HEK293 (cell line): ENCODE results near the gene TEKTIP1.
"Not testable (repeated sequence)": the region's sequence is repeated elsewhere in the genome, so short reads cannot be mapped to it uniquely, and the experiment has no call there.

ENCODE experiments used
- CTCF ChIP-seq: fragments of 450-650 bp; formaldehyde crosslinking; IDR thresholded peaks from 2 replicates; pipeline ENCODE4 v1.5.1; 2016; ENCODE audit warnings: missing biosample characterization, missing genetic modification characterization
- EGR2 ChIP-seq: fragments of 450-650 bp; formaldehyde crosslinking; IDR thresholded peaks from 2 replicates; pipeline ENCODE4 v1.5.1; 2016; ENCODE audit warnings: low read depth, missing biosample characterization, missing genetic modification characterization
- KLF9 ChIP-seq: fragments of 450-650 bp; formaldehyde crosslinking; IDR thresholded peaks from 2 replicates; pipeline ENCODE4 v1.5.1; 2016; ENCODE audit warnings: missing biosample characterization, missing genetic modification characterization, low read depth
- PRDM6 ChIP-seq: fragments of 450-650 bp; formaldehyde crosslinking; IDR thresholded peaks from 2 replicates; pipeline ENCODE4 v1.5.1; 2017; ENCODE audit warnings: missing biosample characterization, missing genetic modification characterization
- REST ChIP-seq: fragments of 450-650 bp; formaldehyde crosslinking; IDR thresholded peaks from 2 replicates; pipeline ENCODE4 v1.5.1; 2016; ENCODE audit warnings: missing biosample characterization, missing genetic modification characterization
- ZBTB1 ChIP-seq: fragments of 450-650 bp; formaldehyde crosslinking; IDR thresholded peaks from 2 replicates; pipeline ENCODE4 v1.5.1; 2016; ENCODE audit warnings: missing biosample characterization, missing genetic modification characterization
- ZBTB10 ChIP-seq: fragments of 450-650 bp; formaldehyde crosslinking; IDR thresholded peaks from 2 replicates; pipeline ENCODE4 v1.5.1; 2016; ENCODE audit warnings: missing biosample characterization, missing genetic modification characterization
- ZBTB7A ChIP-seq: fragments of 450-650 bp; formaldehyde crosslinking; IDR thresholded peaks from 2 replicates; pipeline ENCODE4 v1.5.1; 2016; ENCODE audit warnings: low read depth, missing biosample characterization, missing genetic modification characterization
- ZNF121 ChIP-seq: fragments of 450-650 bp; formaldehyde crosslinking; IDR thresholded peaks from 2 replicates; pipeline ENCODE4 v1.5.1; 2016; ENCODE audit warnings: missing biosample characterization, missing genetic modification characterization
- ZNF138 ChIP-seq: fragments of 450-650 bp; formaldehyde crosslinking; IDR thresholded peaks from 2 replicates; pipeline ENCODE4 v1.5.1; 2016; ENCODE audit warnings: missing biosample characterization, missing genetic modification characterization, borderline replicate concordance
- ZNF184 ChIP-seq: fragments of 450-650 bp; IDR thresholded peaks from 2 replicates; pipeline ENCODE4 v1.5.1; 2018; ENCODE audit warnings: missing biosample characterization, mild to moderate bottlenecking, missing genetic modification characterization
- ZNF692 ChIP-seq: fragments of 450-650 bp; formaldehyde crosslinking; IDR thresholded peaks from 2 replicates; pipeline ENCODE4 v1.5.1; 2016; ENCODE audit warnings: missing biosample characterization, missing genetic modification characterization
- ZNF76 ChIP-seq: fragments of 450-650 bp; formaldehyde crosslinking; IDR thresholded peaks from 2 replicates; pipeline ENCODE4; 2016; ENCODE audit warnings: low read depth, missing biosample characterization, missing genetic modification characterization, borderline replicate concordance
- ZSCAN30 ChIP-seq: fragments of 450-650 bp; IDR thresholded peaks from 2 replicates; pipeline ENCODE4 v1.5.1; 2018; ENCODE audit warnings: missing biosample characterization, mild to moderate bottlenecking, missing genetic modification characterization, moderate library complexity

- not testable (repeated sequence) for TF ChIP-seq ZNF138 (tag by site-specific recombination); ZNF76; KLF9 (tag by site-specific recombination); ZBTB7A (tag by site-specific recombination); CTCF (tag by site-specific recombination); ZBTB10; EGR2 (tag by site-specific recombination); ZSCAN30 (tag by site-specific recombination); ZBTB1 (tag by site-specific recombination); ZNF692; REST (tag by site-specific recombination); PRDM6 (tag by site-specific recombination); ZNF184 (tag by site-specific recombination); ZNF121
Observed at GRCh38 chr19:3529299-3529698, 9.7 kb upstream of the TEKTIP1 start.
